Osteoblast (primary cell): ENCODE results near the gene OSCP1. TPM values are rescaled to one million over a fixed set of nuclear protein-coding genes. Genes with fewer than 3 reads are reported as not detected.
A peak's percentile ranks its signal among the peaks of the same experiment; 100 is the strongest.

Experiments used
- DNase-seq: peaks from one replicate; pipeline ENCODE4 v3.0.0; 2011; ENCODE audit warnings: low spot score, mixed read lengths; ENCODE audit not compliant: insufficient read length; ENCODE audit errors: missing footprints
- H2AFZ ChIP-seq: 2 replicates; pipeline ENCODE4 v1.6.0; 2011; ENCODE audit warnings: mild to moderate bottlenecking, low read length
- H3K27ac ChIP-seq: 2 replicates; pipeline ENCODE4 v1.5.1; 2011; ENCODE audit warnings: mild to moderate bottlenecking, low read depth, low read length, moderate library complexity
- H3K27me3 ChIP-seq: 2 replicates; pipeline ENCODE4 v1.6.0; 2012; ENCODE audit warnings: mild to moderate bottlenecking, control low read depth, inconsistent platforms, low read length, moderate library complexity; ENCODE audit not compliant: insufficient read depth
- H3K36me3 ChIP-seq: 2 replicates; pipeline ENCODE4 v1.5.1; 2011; ENCODE audit warnings: mild to moderate bottlenecking, low read length, control low read depth, moderate library complexity; ENCODE audit not compliant: insufficient read depth
- H3K4me1 ChIP-seq: 2 replicates; pipeline ENCODE4 v1.5.1; 2011; ENCODE audit warnings: mild to moderate bottlenecking, low read length, control low read depth, moderate library complexity; ENCODE audit not compliant: insufficient read depth
- H3K4me2 ChIP-seq: 2 replicates; pipeline ENCODE4 v1.6.0; 2011; ENCODE audit warnings: mild to moderate bottlenecking, low read length; ENCODE audit not compliant: insufficient read depth
- H3K4me3 ChIP-seq: fragments of 200-600 bp; sonication (generic); 3 replicates; pipeline ENCODE4 v1.5.1; 2012; ENCODE audit warnings: mild to moderate bottlenecking, low read length, inconsistent platforms; ENCODE audit not compliant: insufficient read depth
- H3K79me2 ChIP-seq: 2 replicates; pipeline ENCODE4 v1.6.0; 2012; ENCODE audit warnings: mild to moderate bottlenecking, low read length, control low read depth, inconsistent platforms; ENCODE audit not compliant: insufficient read depth
- H3K9me3 ChIP-seq: 2 replicates; pipeline ENCODE4 v1.5.1; 2011; ENCODE audit warnings: low read depth, low read length, control low read depth
- H4K20me1 ChIP-seq: 2 replicates; pipeline ENCODE4 v1.6.0; 2012; ENCODE audit warnings: mild to moderate bottlenecking, low read length, control low read depth; ENCODE audit not compliant: insufficient read depth
- CTCF ChIP-seq: IDR thresholded peaks from 2 replicates; pipeline ENCODE4 v1.5.1; 2011; ENCODE audit warnings: mild to moderate bottlenecking, low read depth, low read length, moderate library complexity; ENCODE audit errors: extremely low read depth
- total RNA-seq: library from RNA; depleted of rRNA; stranded (reverse); fragments of >200 nt; gene quantifications from 2 replicates; pipeline ENCODE4 v1.2.3, GENCODE V29; 2012

Gene OSCP1
- total RNA-seq, 1 donor, result 14.5 TPM

DNA sequence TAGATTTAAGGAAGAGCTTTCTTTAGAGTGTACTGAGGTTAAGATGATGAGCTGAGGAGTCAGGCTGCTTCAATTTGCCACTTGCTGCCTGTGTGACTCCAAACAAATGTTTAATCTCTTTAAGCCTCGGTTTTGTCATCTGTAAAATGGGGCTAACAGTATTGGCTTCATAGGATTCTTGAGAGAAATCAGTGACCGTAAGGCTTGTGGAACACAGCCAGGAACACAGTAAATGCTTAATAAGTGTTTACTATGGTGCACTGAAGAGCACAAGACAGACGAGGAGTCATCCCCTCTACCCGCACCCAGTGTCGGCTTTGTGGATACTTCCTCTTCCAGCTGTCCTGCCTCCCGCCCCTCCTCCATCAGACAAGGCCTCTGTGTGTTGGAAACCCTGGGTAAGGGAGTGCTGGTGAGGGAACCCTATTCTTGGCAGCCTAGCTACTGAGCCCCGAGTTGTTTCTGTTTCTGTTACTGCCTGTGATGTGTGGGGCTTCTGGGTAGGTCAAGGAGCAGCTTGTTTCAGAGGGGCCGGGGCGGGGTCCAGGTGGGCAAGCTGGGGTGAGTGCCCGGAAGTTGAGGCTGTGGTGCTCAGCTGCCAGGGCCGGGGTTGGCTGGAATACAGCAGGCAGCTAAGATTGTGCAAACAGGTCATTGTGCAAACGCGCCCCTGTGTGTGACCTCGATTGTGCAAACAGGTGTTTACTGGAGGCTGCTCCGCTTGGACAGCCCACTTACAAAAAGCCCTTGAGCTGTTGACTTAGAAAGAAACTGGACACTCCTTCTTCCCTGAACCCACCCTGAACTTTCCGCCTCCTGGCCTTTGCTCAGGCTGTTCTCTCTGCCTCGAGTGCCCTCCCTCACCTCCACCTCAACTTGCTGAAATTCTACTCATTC, 36.4 kb upstream of the OSCP1 start:
- DNase-seq, result peak; percentile 36
- H3K4me2 ChIP-seq, result no peak overlapping the region
- TF ChIP-seq CTCF, result no peak
- H4K20me1 ChIP-seq, result no peaks in the 10 kb centered on the region
- H3K79me2 ChIP-seq, result no peaks in the 10 kb centered on the region
- peaks cover 17% of the 10 kb centered on the region for H3K27me3 ChIP-seq
- H3K27ac ChIP-seq, result no peak overlapping the region
- H3K9me3 ChIP-seq, result no peaks in the 10 kb centered on the region
- no peaks in the 10 kb centered on the region for H3K4me1 ChIP-seq
- H3K4me3 ChIP-seq, result no peak overlapping the region
- H3K36me3 ChIP-seq, result no peaks in the 10 kb centered on the region
- no peak overlapping the region for H2AFZ ChIP-seq

DNA sequence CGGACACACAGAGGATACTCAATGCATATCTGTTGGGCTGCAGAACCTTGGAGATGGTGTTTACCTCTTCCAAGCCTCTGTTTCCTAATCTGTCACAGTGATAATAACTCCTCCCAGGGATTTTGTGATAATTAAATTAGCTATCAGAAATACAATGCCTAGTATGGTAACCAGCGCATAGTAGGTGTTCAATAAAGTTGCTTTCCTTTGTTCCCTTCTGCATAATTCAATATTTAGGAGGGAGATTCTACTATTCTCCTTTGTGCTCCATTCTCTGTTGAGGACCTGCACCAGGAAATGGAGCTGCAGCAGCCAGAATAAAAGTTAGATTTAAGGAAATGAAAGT, 35.8 kb upstream of the OSCP1 start:
- DNase-seq, result no peak
- Histone ChIP-seq H3K4me1 (no peaks in the 10 kb centered on the region), H3K79me2 (no peaks in the 10 kb centered on the region), H3K36me3 (no peaks in the 10 kb centered on the region), H3K27me3 (peaks cover 23% of the 10 kb centered on the region), H4K20me1 (no peaks in the 10 kb centered on the region), H3K9me3 (no peaks in the 10 kb centered on the region), H2AFZ (no peak overlapping the region), H3K4me2 (no peak overlapping the region), H3K27ac (no peak overlapping the region), H3K4me3 (no peak overlapping the region)
- TF ChIP-seq CTCF, result no peak

- H3K9me3 ChIP-seq, result no peaks in the 10 kb centered on the region
- DNase-seq, result no peak
- H3K4me1 ChIP-seq, result no peaks in the 10 kb centered on the region
- TF ChIP-seq CTCF, result no peak
- H2AFZ ChIP-seq, result no peak overlapping the region
- H3K36me3 ChIP-seq, result no peaks in the 10 kb centered on the region
- H3K4me3 ChIP-seq, result no peak overlapping the region
- H3K27me3 ChIP-seq, result peaks cover 28% of the 10 kb centered on the region
- H3K4me2 ChIP-seq, result no peak overlapping the region
- H3K27ac ChIP-seq, result no peak overlapping the region
- H3K79me2 ChIP-seq, result no peaks in the 10 kb centered on the region
- H4K20me1 ChIP-seq, result no peaks in the 10 kb centered on the region
These were observed 33.8 kb upstream of the OSCP1 start for GRCh38 chr1:36484099-36484498.

DNA sequence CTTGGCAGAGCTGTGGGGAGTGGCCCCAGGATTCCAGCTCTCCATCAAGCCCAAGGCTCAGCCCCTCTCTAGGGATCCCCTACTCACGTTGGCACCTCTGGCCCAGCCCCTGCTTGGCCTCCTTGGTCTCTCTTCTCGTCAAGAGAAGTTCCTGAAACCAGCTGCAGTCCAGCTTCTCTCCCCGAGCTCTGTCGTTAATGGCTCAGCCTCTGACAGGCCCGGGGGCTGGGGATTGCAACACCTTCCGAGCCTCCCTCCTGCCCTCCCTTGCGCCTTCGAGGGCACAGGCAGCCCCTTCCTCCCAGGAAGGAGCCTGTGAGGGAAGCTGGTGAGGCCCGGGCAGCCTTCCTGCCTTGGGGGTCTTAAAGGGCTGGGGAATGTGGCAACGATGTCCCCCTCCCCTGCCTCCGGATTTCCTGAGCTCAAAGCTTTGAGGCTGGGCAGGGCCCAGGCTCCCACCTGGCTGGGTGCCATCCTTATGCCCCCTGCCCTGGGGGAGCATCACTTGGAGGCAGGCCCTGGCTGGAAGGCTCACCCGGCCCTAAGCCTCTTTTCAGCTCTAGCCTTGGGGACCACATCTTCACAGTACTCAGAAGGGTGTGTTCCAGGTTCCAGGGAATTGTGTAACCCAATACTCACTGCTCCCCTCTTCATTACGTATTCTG, 32.6 kb upstream of the OSCP1 start, which contains the start of gene CSF3R:
CSF3R (minus strand) TSS at position 190 of the 665 bp plus-strand sequence. CDS start 3,417 bp downstream, outside the sequence.
- H3K36me3 ChIP-seq, result no peaks in the 10 kb centered on the region
- peak; percentile 50 for DNase-seq
- H3K79me2 ChIP-seq, result no peaks in the 10 kb centered on the region
- TF ChIP-seq CTCF, result no peak
- H3K27ac ChIP-seq, result no peak within 1 kb of the TSS
- H3K9me3 ChIP-seq, result no peaks in the 10 kb centered on the region
- H3K4me1 ChIP-seq, result no peaks in the 10 kb centered on the region
- no peaks in the 10 kb centered on the region for H4K20me1 ChIP-seq
- H3K4me3 ChIP-seq, result no peak within 1 kb of the TSS
- no peak within 1 kb of the TSS for H2AFZ ChIP-seq
- H3K27me3 ChIP-seq, result peaks cover 23% of the 10 kb centered on the region
- H3K4me2 ChIP-seq, result peak within 1 kb of the TSS; percentile 18
